Thyroid gland (tissue), 4 donors: ENCODE results near the gene RPP38.

Experiments
- POLR2A ChIP-seq, 2 donors: fragments of 450-650 bp; IDR thresholded peaks; one replicate each; pipeline ENCODE4 v1.6.1; 2017; ENCODE audit warnings: antibody characterized with exemption in 2 of 2, mild to moderate bottlenecking in 2 of 2, moderate library complexity in 1 of 2
- TF ChIP-seq, protein P1 (sequence below), 6 experiments: fragments of 200-600 bp in 3 of 6; fragments of 450-650 bp in 3 of 6; sonication (generic) in 3 of 6; IDR thresholded peaks; one replicate each; pipeline ENCODE4 v1.5.1; 2016 to 2019; ENCODE audit warnings: antibody characterized with exemption in 6 of 6, mild to moderate bottlenecking in 2 of 6, inconsistent platforms in 1 of 6, moderate library complexity in 1 of 6

DNA sequence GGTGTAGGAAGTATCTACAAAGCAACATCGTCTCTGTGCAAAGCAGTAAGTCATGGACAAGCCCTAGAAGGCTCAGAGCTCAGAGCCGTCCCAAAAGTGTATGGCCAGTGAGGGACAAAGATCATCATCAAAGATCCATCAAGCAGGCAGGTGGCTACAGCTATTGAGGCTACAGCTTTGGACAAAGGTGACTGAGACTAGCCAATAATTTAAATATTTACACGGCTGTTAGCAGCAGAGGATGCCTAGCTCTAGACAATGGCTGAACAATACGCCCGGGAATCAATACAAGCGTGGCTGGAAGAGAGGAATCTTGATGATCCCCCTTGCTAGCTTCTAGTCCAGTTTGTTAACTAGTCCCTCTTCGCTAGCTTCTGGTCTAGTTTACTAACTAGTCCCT, 53.4 kb downstream of the RPP38 start:
- TF ChIP-seq, protein P1, sequence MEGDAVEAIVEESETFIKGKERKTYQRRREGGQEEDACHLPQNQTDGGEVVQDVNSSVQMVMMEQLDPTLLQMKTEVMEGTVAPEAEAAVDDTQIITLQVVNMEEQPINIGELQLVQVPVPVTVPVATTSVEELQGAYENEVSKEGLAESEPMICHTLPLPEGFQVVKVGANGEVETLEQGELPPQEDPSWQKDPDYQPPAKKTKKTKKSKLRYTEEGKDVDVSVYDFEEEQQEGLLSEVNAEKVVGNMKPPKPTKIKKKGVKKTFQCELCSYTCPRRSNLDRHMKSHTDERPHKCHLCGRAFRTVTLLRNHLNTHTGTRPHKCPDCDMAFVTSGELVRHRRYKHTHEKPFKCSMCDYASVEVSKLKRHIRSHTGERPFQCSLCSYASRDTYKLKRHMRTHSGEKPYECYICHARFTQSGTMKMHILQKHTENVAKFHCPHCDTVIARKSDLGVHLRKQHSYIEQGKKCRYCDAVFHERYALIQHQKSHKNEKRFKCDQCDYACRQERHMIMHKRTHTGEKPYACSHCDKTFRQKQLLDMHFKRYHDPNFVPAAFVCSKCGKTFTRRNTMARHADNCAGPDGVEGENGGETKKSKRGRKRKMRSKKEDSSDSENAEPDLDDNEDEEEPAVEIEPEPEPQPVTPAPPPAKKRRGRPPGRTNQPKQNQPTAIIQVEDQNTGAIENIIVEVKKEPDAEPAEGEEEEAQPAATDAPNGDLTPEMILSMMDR (IDR thresholded peaks at IDR 0.05) = no peak
- TF ChIP-seq POLR2A (IDR thresholded peaks at IDR 0.05) = no peak
